22Rv1 (cell line): ENCODE results near the gene NME7.

ENCODE experiments used
- CTCF ChIP-seq: fragments of 450-650 bp; IDR thresholded peaks from 2 replicates; pipeline ENCODE4 v1.5.1; 2017; ENCODE audit warnings: mild to moderate bottlenecking
- ZFX ChIP-seq: fragments of 450-650 bp; IDR thresholded peaks from 2 replicates; pipeline ENCODE4 v1.6.1; 2017; ENCODE audit warnings: antibody characterized with exemption, borderline replicate concordance

GRCh38 chr1:169143984-169144383 is 223.6 kb downstream of the NME7 start:
- TF ChIP-seq CTCF: no peak
- TF ChIP-seq ZFX: no peak
